ENCODE results near the gene RAX2.

- TF ChIP-seq CTCF (IDR thresholded peaks at IDR 0.05; ENCODE audit: borderline replicate concordance, extremely low read depth, low read length, poor library complexity, severe bottlenecking): no peak
- TF ChIP-seq EZH2 (IDR thresholded peaks at IDR 0.05; ENCODE audit: borderline replicate concordance, low read depth, low read length, severe bottlenecking): no peak
Measured at GRCh38 chr19:3736106-3736724, 35.8 kb downstream of the RAX2 start.

Data from DND-41 (cell line).